Activated T-cell treated with anti-CD3 and anti-CD28 coated beads for 24 hours (primary cell): ENCODE results near the gene HAND1.
"Not testable (repeated sequence)": the region's sequence is repeated elsewhere in the genome, so short reads cannot be mapped to it uniquely, and the experiment has no call there.

ENCODE experiments used
- DNase-seq: peaks from one replicate; pipeline ENCODE4 v3.0.0-alpha.2; 2020; ENCODE audit warnings: low read depth

Gene HAND1

GRCh38 chr5:154478224-154478565 lies at the start of gene HAND1:
TSS of gene HAND1 (minus strand) at chr5:154478227. CDS start at chr5:154478008, 219 bp downstream.
- DNase-seq: no peak

DNA sequence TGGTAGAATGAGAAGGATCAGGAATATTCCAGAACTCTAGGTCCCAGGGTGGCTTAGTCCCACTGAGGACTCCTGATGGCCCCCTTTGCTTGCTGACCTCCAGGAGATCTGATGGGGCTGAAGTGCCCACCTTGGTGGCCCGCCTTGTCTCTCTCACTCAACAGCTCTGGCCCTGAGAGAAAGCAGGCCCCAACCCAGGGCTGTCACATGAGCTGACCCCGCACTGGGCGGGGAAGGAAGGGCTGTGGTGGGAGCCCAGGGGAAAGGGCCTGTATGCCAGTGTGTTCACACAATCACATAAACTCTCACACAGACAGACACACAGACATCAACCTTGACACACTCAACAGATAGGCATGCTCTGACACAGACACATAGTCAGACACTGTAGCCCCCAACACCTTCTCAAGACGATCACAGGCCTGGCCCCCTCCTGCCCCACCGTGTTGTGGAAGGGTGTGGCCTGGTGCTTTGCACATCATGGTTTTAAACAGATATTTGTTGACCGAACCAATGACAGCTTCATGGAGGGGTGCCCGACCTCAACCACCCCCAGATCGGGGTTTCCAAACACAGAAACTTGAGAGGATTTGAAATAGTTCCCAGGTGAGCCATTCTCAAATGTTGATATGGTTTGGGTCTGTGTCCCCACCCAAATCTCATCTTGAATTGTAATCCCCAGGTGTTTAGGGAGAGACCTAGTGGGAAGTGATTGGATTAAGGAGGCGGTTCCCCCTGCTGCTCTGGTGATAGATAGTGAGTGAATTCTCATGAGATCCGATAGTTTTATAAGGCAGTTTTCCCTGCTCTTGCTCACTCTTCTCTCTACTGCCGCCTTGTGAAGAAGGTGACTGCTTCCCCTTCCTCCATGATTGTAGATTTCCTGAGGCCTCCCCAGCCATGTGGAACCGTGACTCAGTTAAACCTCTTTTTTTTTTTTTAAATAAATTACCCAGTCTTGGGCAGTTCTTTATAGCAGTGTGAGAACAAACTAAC lies 48.5 kb upstream of the HAND1 start:
- no peak for DNase-seq

DNA sequence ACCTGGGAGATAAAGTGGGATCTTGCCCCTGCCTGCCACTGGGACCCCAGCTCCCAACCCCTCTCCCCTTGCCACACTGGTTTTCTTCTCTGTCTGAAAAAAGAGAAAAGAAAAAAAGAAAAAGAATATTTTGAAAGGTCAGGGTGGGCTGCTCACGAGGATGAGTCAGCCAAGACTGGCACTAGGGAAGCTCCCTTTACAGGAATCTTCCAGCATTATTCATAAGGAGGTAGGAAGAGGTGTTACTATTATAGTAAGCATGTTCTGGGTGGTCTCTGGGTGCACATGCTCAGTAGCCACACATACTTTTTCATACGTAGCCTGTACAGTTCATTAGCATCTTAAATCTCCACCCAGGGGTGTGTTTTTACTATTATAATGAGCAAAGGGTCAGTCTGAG lies 46.8 kb upstream of the HAND1 start:
- no peak for DNase-seq

DNA sequence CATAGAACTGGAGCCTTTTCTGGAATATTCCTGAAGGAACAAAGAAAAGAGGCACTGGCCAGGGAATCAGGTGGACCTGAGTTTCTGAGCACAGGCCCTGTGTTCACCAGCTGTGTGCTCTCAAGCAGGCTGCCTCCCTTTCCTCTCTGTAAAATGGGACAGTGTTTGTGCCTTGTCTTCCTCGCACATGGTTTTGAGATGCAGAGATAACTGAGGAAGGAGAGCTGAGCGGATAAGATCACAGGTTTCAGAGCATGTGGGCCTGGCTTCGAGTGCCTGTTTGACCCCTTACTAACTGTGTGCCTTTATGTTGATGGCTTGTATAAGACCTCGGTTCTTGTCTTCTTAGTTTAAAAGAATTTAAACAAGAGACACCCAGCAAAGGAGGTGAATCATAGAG lies 46.2 kb upstream of the HAND1 start:
- DNase-seq: no peak

DNA sequence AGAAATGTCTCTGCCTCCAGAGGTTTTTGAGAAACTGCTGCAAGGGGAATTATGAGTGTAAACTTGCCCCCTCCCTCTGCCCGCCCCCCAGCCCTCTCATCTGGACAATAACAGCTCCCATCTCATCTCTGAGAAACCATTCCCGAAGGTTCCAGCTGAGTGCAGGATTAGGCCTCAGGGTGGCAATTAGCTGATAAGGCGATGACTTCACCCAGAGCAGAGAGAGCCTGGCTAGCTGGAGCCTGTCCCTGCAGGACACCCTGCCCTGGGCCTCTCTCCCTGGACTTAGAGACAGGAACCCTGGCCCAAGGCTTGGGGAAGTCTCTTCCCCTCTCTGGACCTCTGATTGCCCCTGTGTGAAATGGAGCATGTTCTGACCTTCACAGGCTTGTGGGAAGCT lies 45.7 kb upstream of the HAND1 start:
- DNase-seq: no peak

DNA sequence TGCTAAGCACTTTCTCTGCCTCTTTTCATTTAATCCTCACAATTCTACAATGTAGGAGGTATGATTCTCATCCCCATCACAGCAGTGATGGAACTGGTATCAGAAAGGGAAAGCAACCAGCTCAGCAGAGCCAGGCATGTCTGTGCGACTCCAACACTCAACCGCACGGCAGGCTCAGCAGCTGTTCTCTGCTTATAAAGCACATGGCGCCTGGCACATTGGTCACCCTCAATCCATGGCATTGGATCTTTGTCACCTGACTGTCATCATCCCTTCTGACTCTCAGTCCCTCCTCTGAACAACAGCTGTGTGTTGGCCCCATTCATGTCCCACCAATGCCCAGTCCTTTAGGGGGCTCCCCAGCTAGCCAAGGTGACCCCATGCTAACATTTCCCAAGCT lies 45.1 kb upstream of the HAND1 start:
- no peak for DNase-seq

GRCh38 chr5:154522284-154522683 lies 44.3 kb upstream of the HAND1 start:
- no peak for DNase-seq

DNA sequence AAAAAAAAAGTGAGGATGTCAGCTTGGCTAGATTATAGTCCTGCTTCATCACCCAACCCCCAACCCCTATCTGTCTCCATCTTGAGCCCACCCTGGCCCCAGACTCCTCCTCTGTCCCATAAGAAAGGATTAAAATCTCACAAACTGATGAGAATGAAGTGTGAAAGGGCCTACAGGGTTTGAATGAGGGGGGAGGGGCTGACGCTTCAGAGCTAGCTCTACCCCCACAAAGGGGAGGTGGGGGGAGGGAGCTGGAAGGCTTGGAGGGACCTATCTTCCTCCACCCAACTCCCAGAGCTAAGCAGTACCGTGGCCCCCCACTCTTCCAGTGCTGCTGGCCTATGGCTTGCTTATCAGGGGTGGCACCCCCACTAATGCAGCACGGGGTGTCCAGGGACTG lies 43.7 kb upstream of the HAND1 start:
- DNase-seq: no peak

DNA sequence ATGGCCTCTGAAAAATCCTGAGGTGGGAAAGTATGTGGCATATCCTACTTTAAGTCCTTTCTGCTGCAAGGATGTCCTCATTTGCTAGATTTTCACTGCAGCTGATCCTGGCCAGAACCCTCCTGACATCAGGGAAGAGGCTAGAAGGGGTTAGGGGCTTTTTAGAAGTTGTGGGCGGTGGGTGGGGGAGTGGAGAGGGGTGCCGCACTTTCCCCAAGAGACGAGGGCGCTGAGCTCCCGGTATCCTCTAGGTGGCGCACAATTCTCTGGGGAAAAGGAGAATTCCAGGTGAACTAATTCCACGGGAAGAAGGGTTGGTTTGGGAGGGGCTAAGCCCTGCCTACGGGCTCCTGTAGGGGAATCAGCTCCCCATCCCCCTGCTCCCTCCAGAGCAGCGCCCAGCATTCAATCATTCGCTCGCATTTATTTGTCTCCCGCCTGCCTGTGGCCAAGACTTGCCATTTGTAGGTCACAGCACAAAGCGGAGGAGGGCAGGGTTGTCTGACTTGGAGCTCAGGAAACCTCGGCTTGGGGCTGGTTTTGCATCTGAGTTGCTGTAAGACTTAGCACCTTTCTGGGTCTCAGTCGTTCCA lies 42.9 kb upstream of the HAND1 start:
- no peak for DNase-seq

DNA sequence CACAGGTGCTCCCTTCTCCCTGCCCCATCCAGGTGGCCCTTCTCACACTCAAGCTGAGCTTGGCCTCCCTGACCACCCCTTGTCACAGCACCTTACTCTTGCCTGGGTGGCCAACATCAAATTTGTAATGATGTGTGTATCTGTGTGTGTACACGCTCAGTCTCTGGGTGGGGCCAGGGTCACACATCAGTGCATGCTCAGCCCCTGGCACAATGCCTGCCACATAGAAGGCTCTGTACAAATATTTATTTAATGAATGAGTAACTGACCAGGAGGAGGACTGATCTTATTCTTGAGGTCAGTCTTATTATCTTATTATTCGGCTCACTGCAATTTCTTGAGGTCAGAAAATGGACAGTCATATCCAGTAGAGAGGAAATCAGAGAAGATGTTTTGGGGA lies 41.3 kb upstream of the HAND1 start:
- DNase-seq: no peak

DNA sequence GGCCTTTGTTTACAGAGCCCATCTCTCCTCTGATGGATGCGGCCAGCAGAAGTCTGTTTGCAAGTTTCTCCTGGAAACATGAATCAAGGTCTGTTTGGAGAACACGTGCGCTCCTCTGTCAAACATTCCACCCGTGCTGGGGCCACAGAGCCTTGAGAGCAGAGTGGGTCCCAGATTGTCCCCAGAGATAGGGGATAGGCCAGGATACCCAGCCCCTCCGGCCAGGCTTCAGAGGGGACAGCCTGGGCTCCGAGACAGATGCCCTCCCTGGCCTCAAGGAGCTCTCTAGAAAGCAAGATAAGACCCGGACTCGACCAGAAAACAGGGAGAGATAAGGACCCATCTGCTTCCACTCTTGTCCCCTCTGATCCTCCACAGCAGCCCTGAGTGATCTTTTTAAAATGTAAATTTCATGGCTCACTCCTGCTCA lies 40.4 kb upstream of the HAND1 start:
- DNase-seq: no peak

- no peak for DNase-seq
These were observed 39.9 kb upstream of the HAND1 start for GRCh38 chr5:154517810-154518437.

DNA sequence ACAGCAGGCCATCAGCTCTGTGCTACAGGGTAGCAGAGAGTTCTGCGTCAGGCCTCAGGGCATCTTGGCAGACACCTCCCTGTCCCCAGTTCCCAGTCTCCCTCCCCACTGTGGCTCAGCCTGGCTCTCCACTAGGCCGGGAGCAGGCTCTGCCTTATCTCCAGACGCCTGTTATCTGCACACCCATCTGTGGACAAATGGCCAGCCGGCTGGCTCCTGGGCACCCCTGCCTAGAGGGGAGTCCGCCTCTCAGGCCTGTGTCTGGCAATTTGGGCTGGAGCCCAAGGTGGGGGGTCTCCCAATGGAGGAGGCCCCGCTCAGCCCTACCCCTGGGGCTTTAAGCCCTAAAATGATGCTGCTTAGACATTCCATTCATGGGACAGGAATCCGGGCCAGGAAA lies 39.2 kb upstream of the HAND1 start:
- no peak for DNase-seq

GRCh38 chr5:154516475-154516874 lies 38.4 kb upstream of the HAND1 start:
- DNase-seq: no peak

- DNase-seq: not testable (repeated sequence)
These were observed 37.5 kb upstream of the HAND1 start for GRCh38 chr5:154515488-154515887.

GRCh38 chr5:154514331-154514730 lies 36.3 kb upstream of the HAND1 start:
- DNase-seq: no peak

GRCh38 chr5:154513669-154514084 lies 35.6 kb upstream of the HAND1 start:
- no peak for DNase-seq

DNA sequence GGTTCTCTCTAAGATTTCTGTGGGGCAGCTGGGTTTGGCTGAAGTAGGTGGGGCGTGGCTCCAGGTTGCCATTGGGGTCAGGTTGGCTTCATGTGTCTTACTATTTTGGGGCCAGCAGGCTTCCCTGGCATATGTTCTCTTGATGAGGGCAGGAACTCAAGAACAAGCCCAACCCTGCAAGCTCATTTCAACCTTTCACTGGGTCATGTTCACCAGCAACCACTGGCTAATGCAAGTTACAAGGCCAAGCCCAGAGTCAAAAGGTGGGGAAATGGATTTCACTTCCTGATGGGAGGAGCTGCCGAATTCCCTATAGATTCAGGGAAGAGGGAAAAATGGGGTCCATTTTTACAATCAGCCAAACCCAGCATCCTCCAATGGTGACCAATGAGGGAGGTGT lies 34.0 kb upstream of the HAND1 start:
- no peak for DNase-seq

GRCh38 chr5:154509784-154510555 lies 31.9 kb upstream of the HAND1 start:
- no peak for DNase-seq

DNA sequence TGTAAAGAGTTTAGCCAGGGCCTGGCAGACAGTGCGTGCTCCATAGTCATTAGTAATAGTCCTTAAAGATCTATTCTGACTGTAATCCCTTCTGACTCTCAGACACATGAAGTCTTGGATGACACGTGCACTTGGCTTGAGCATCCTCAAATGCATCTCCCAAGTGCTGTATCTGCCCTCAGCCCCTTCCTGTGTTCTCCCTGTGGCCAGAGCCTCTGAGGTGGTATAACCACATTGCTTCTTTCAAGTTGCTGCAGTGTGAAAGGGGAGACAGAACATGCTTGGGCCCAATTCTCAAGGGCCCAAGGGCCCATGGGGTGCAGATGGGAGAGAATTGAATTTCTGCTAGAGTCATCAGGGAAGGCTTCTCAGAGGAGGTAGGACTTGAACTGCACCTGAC lies 30.1 kb upstream of the HAND1 start:
- DNase-seq: no peak

DNA sequence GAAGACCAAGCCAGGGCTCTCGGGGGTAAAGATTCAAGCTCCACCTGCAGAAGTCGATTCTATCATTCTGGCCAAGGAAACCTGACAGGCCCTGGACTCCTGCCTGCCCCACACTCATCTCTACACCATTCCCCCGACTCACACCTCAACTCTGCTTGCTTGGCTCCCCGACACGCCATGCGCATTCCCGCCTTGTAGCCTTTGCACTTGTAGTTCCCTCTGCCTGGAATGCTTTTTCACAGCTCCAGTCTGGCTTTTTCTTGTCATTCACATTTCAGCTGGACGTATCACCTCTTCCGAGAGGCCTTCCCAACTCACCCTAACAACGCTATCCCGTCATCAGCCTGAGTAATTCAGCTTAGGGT lies 28.7 kb upstream of the HAND1 start:
- DNase-seq: no peak

DNA sequence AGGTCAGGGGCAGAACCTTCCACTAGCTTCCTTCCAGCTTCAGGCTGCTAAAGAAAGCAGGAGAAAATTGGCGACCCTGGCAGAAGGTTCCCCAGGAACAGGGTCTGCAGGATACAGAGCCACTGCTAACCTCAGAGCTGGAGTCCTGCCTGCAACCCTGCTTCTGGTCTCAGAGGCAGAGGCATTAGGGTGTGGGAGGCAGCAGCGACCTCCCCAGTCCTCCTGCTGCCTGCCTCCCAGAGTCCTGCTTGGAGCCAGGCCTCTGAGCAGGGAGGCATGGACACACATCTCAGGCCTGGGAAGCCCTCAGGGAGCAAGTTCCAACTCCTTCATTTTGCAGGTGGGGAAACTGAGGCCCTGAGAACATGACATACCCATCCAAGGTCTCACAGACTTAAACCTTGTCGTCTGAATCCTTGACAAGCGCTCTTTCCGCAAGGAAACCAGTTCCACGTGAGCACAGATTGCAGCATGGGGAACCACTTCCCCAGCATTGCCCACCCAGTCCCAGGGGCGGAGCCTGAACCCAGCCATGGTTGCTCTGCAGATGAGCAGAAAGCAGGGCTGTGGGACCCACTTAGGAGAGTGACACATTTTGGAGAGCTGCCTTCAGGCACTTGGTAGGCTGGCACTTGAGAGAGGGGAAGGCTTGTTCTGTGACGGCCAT lies 28.2 kb upstream of the HAND1 start:
- DNase-seq: no peak
